K562 (cell line): ENCODE measurements around the gene CDKN2B-AS1. TPM values are rescaled to one million over a fixed set of nuclear protein-coding genes. Genes with fewer than 3 reads are reported as not detected.

ENCODE experiments used
- ATAC-seq: fragments of 200-7000 bp; cut with Tn5 transposase; 3 replicates; pipeline ENCODE4 v1.9.1; 2020; ENCODE audit warnings: moderate library complexity
- BruUV-seq: library from RNA; stranded (reverse); fragments of 400-500 nt; replicated peaks from 2 replicates; lab custom pipeline; 2021; lab: Mats Ljungman, UMichigan
- CTCF ChIA-PET: fragments of 300-600 bp; formaldehyde crosslinking; extraction: SDS; loops from one replicate; lab custom pipeline; 2021; ENCODE audit warnings: low intra/inter-chr PET ratio; lab: Yijun Ruan, JAX
- POLR2A ChIA-PET: fragments of 300-600, 350-650 bp; sonication (Branson Sonifier 250); formaldehyde crosslinking; extraction: SDS; loops from one replicate; lab custom pipeline; 2021; ENCODE audit warnings: antibody characterized with exemption, inconsistent platforms; lab: Yijun Ruan, JAX
- DNase-seq, 4 experiments: peaks; one replicate each; pipeline versions ENCODE4 v3.0.0 to v3.0.0-alpha.2; 2011 to 2018; ENCODE audit warnings: low spot score in 3 of 4, mixed read lengths in 3 of 4; ENCODE audit errors: extremely low read depth in 1 of 4
- FAIRE-seq: peaks from 2 replicates; lab custom pipeline; 2011; peaks lifted over from hg19 to GRCh38; lab: Jason Lieb, UNC
- H2AFZ ChIP-seq: 2 replicates; pipeline ENCODE4 v1.6.0; 2011; ENCODE audit warnings: low read depth, low read length, control low read depth, inconsistent platforms
- H3K27ac ChIP-seq: fragments of 200-600 bp; 3 replicates; pipeline ENCODE4 v1.8.0; 2011; ENCODE audit warnings: low read depth, mild to moderate bottlenecking, control low read depth, inconsistent platforms, low read length, moderate library complexity, mixed read lengths; ENCODE audit errors: extremely low read depth
- H3K27me3 ChIP-seq, 2 experiments: fragments of 300-600 bp in 1 of 2; 2 replicates in 1 of 2; 3 replicates in 1 of 2; pipeline versions ENCODE4 v1.6.0 to v1.8.0; 2011; ENCODE audit warnings: inconsistent platforms in 2 of 2, low read length in 2 of 2, mild to moderate bottlenecking in 1 of 2, mixed read lengths in 1 of 2, moderate library complexity in 1 of 2; ENCODE audit not compliant: control insufficient read depth in 2 of 2, insufficient read depth in 2 of 2
- H3K36me3 ChIP-seq: fragments of 300-600 bp; 3 replicates; pipeline ENCODE4 v1.8.0; 2011; ENCODE audit warnings: mild to moderate bottlenecking, low read length, inconsistent platforms; ENCODE audit not compliant: control insufficient read depth, insufficient read depth
- H3K4me1 ChIP-seq, 2 experiments: fragments of 200-600 bp in 1 of 2; replicated peaks in 1 of 2; 2 replicates in 1 of 2; 3 replicates in 1 of 2; pipeline versions ENCODE4 v1.5.1 to v1.8.0; 2011; ENCODE audit warnings: inconsistent platforms in 2 of 2, low read length in 2 of 2, mild to moderate bottlenecking in 1 of 2, mixed read lengths in 1 of 2, moderate library complexity in 1 of 2; ENCODE audit not compliant: control insufficient read depth in 2 of 2, insufficient read depth in 2 of 2
- H3K4me2 ChIP-seq: 2 replicates; pipeline ENCODE4 v1.6.1; 2011; ENCODE audit warnings: low read length, control low read depth, inconsistent platforms, mixed read lengths; ENCODE audit not compliant: insufficient read depth
- H3K4me3 ChIP-seq: fragments of 200-600 bp; sonication (generic), shearing (Covaris generic); 2 replicates; pipeline ENCODE4 v1.5.1; 2016; ENCODE audit warnings: control low read depth, inconsistent platforms
- H3K79me2 ChIP-seq: fragments of 200-600 bp; 3 replicates; pipeline ENCODE4 v1.8.0; 2011; ENCODE audit warnings: low read length, inconsistent platforms; ENCODE audit not compliant: control insufficient read depth, insufficient read depth
- H3K9ac ChIP-seq, 2 experiments: 2 replicates each; pipeline versions ENCODE4 v1.6.0 to v1.6.1; 2011; ENCODE audit warnings: low read depth in 2 of 2, low read length in 2 of 2, control low read depth in 1 of 2, inconsistent platforms in 1 of 2, mild to moderate bottlenecking in 1 of 2, mixed read lengths in 1 of 2; ENCODE audit not compliant: insufficient read depth in 1 of 2
- H3K9me1 ChIP-seq: one replicate; pipeline ENCODE4 v1.6.0; 2011; ENCODE audit warnings: inconsistent platforms, mild to moderate bottlenecking, low read length, moderate library complexity; ENCODE audit not compliant: control insufficient read depth, insufficient read depth
- H3K9me3 ChIP-seq: replicated peaks from 2 replicates; pipeline ENCODE4 v1.5.1; 2011; ENCODE audit warnings: low read depth, low read length, inconsistent platforms; ENCODE audit not compliant: control insufficient read depth, insufficient read depth
- H4K20me1 ChIP-seq: replicated peaks from 2 replicates; pipeline ENCODE4 v1.6.1; 2011; ENCODE audit warnings: low read length, inconsistent platforms, mixed read lengths; ENCODE audit not compliant: control insufficient read depth, insufficient read depth
- EHMT2 ChIP-seq: fragments of 450-650 bp; IDR thresholded peaks from 2 replicates; pipeline ENCODE4 v1.6.1; 2018; ENCODE audit warnings: antibody characterized with exemption
- GATAD2B ChIP-seq: fragments of 450-650 bp; IDR thresholded peaks from 2 replicates; pipeline ENCODE4 v1.6.1; 2017; ENCODE audit warnings: mild to moderate bottlenecking, borderline replicate concordance
- ILK ChIP-seq: fragments of 450-650 bp; IDR thresholded peaks from 2 replicates; pipeline ENCODE4 v1.6.1; 2016; ENCODE audit warnings: missing genetic modification characterization, low read depth, mild to moderate bottlenecking, missing compliant biosample characterization, moderate library complexity, borderline replicate concordance
- MBD2 ChIP-seq: sonication (generic); IDR thresholded peaks from 2 replicates; pipeline ENCODE4 v1.6.1; 2016; ENCODE audit warnings: low read depth, borderline replicate concordance
- NFRKB ChIP-seq: fragments of 450-650 bp; IDR thresholded peaks from 2 replicates; pipeline ENCODE4 v1.6.1; 2016; ENCODE audit warnings: low read depth
- SMAD1 ChIP-seq: fragments of 150-350 bp; IDR thresholded peaks from 2 replicates; pipeline ENCODE4 v1.6.1; 2014; ENCODE audit warnings: low read length, low read depth; ENCODE audit not compliant: partially characterized antibody
- SPI1 ChIP-seq: IDR thresholded peaks from 2 replicates; pipeline ENCODE4 v1.6.1; 2011; ENCODE audit warnings: low read depth, low read length, control low read depth, borderline replicate concordance
- ZZZ3 ChIP-seq: fragments of 450-650 bp; IDR thresholded peaks from 2 replicates; pipeline ENCODE4 v1.6.1; 2016; ENCODE audit warnings: antibody characterized with exemption, mild to moderate bottlenecking, moderate library complexity
- WGBS: fragments of 100-300 bp; shearing (Covaris generic); methylation state at CpG from one replicate; pipeline ENCODE4 v1.1.6; 2016; ENCODE audit warnings: low coverage, mixed read lengths; ENCODE audit not compliant: insufficient coverage; ENCODE audit errors: missing lambda C conversion rate; 5-methylcytosine and 5-hydroxymethylcytosine counted together
- in situ Hi-C: fragments of 300-500 bp; cut with MboI; formaldehyde crosslinking; loops from 4 replicates; pipeline ENCODE4 v1.15.0; 2018; ENCODE audit warnings: inconsistent platforms, mixed read lengths
- intact Hi-C: fragments of 100-400 bp; cut with micrococcal nuclease; formaldehyde crosslinking; loops from 2 replicates; pipeline ENCODE4 v1.14.2; 2022
- polyA plus RNA-seq, 8 experiments: library from polyadenylated mRNA; depleted of rRNA in 4 of 8; stranded (reverse) in 5 of 8; unstranded in 3 of 8; fragments of >200 nt; fragmentation: Nextera tagmentation in 2 of 8; fragmentation: Illumina TruSeq in 1 of 8; extraction: Ambion mirVana in 2 of 8; extraction: Trizol in 1 of 8; gene quantifications; 2 replicates each; pipeline versions ENCODE4 v1.2.1 to v1.2.3, GENCODE V29; 2011 to 2014; ENCODE audit warnings: inconsistent platforms in 1 of 8, missing spikeins in 1 of 8
- total RNA-seq, 7 experiments: library from RNA; depleted of rRNA in 6 of 7; stranded (reverse); fragments of >200 nt in 6 of 7; fragmentation: Illumina TruSeq in 2 of 7; extraction: Trizol in 2 of 7; gene quantifications; 2 replicates each; pipeline versions ENCODE4 v1.2.1 to v1.2.3, GENCODE V29; 2011 to 2021; ENCODE audit warnings: low replicate concordance in 1 of 7
- TF ChIP-seq, protein P1 (sequence below): fragments of 250-450 bp; sonication (Bioruptor Pico); IDR thresholded peaks from 2 replicates; pipeline ENCODE4 v1.4.0; 2020; ENCODE audit warnings: mild to moderate bottlenecking, moderate library complexity, borderline replicate concordance

Gene CDKN2B-AS1
- total and polyA plus RNA-seq, 9 of the 15 experiments (the other 6 are each of a cell fraction or from before 2014, with no cell fraction given): not detected

DNA sequence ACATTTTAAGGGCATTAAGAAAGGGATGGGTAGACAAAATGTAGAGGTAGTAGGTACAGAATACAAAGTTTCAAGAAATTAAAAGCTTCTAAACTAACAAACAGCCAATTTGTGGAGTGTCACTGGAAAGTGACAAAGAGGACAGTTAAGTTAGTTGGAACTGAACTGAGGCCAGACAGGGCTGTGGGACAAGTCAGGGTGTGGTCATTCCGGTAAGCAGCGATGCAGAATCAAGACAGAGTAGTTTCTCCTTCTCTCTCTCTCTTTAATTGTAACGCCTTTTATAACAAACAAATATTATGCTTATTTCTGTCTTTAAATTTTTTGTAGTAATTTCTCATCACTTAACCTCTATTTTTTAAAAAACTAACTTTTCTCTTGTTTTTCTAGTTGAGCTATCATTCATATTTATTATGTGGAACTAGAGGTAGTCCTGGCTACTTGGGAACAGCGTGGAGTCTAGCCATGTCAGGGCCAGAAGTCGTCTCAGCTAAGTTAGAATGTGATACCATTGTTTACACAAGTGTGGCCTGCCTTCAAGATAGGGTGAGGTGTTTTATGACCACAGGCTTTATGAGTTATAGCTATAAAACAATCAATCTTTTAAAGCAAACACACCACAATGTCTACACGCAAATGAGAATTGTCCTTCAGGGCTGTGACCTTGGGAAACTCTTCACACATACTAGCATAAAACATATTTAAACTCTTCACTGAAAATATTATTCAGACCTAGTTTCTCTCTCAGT, 129.8 kb downstream of the CDKN2B-AS1 start:
- no peaks in the 10 kb centered on the region for H4K20me1 ChIP-seq
- H3K27ac ChIP-seq: no peak overlapping the region
- H3K27me3 ChIP-seq: no peaks in the 10 kb centered on the region
- POLR2A ChIA-PET: no interaction called here
- no TSS peak for BruUV-seq
- no peak for FAIRE-seq
- H3K9ac ChIP-seq: no peak overlapping the region
- no CpG with 5 or more reads among the region's 6 CpGs for WGBS
- H3K4me1 ChIP-seq: no peaks in the 10 kb centered on the region
- no peak overlapping the region for H2AFZ ChIP-seq
- ATAC-seq: no peak
- H3K9me1 ChIP-seq: no peaks in the 10 kb centered on the region
- DNase-seq: no peak
- H3K9me3 ChIP-seq: no peaks in the 10 kb centered on the region
- no peak overlapping the region for H3K4me3 ChIP-seq
- no peak overlapping the region for H3K4me2 ChIP-seq
- no peaks in the 10 kb centered on the region for H3K36me3 ChIP-seq
- CTCF ChIA-PET: no interaction called here
- TF ChIP-seq, protein P1, sequence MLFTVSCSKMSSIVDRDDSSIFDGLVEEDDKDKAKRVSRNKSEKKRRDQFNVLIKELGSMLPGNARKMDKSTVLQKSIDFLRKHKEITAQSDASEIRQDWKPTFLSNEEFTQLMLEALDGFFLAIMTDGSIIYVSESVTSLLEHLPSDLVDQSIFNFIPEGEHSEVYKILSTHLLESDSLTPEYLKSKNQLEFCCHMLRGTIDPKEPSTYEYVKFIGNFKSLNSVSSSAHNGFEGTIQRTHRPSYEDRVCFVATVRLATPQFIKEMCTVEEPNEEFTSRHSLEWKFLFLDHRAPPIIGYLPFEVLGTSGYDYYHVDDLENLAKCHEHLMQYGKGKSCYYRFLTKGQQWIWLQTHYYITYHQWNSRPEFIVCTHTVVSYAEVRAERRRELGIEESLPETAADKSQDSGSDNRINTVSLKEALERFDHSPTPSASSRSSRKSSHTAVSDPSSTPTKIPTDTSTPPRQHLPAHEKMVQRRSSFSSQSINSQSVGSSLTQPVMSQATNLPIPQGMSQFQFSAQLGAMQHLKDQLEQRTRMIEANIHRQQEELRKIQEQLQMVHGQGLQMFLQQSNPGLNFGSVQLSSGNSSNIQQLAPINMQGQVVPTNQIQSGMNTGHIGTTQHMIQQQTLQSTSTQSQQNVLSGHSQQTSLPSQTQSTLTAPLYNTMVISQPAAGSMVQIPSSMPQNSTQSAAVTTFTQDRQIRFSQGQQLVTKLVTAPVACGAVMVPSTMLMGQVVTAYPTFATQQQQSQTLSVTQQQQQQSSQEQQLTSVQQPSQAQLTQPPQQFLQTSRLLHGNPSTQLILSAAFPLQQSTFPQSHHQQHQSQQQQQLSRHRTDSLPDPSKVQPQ (CRISPR knock-in tag): no peak
- no peak for TF ChIP-seq SMAD1
- TF ChIP-seq NFRKB: no peak
- no peak for TF ChIP-seq GATAD2B
- no peak for TF ChIP-seq ILK
- TF ChIP-seq MBD2: no peak
- TF ChIP-seq SPI1: no peak
- TF ChIP-seq EHMT2: no peak
- TF ChIP-seq ZZZ3: no peak
- H3K79me2 ChIP-seq: no peaks in the 10 kb centered on the region
- in situ Hi-C loops (no loop called here), intact Hi-C loops (no loop called here)
